GM21529 (cell line): Measurements from ENCODE around the gene NAIF1.
"Not testable (repeated sequence)": the region's sequence is repeated elsewhere in the genome, so short reads cannot be mapped to it uniquely, and the experiment has no call there.

Source experiments
- ATAC-seq: cut with Tn5 transposase; IDR thresholded peaks from one replicate; pipeline ENCODE4 v1.9.1; 2021; ENCODE audit not compliant: unreplicated experiment

Gene NAIF1

DNA sequence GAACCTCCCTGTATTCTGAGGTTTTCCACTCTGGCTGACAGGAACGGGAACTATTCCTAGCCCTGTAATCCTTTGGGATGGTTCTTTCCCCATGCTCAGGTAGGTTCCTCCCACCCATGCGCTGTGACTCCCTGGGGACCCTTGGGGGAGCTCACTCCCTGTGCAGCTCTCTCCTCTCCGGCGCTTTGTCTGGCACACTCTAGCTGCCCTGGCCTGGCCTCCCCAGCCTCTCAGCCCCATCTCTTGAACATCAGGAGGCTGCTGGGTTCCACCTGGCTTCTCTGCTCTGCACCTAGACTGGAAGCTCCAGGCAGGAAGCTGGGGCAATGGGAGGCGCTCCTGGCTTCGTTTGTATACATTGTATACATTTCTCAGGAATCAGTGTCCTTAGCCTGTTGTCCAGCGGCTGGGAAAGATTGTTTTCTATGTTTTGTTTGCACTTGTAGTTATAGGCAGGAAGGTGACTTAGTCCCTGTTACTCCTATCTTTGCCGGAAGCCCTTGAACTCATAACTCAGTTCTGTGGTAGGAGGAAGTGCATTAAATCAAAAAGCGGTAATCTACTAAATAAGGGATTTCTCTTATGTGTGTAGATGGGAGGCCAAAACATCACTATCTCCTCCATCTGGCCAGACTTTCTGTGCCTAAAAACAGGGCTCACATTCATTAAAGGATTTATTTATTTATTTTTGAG, 21.3 kb upstream of the NAIF1 start:
- no peak for ATAC-seq

DNA sequence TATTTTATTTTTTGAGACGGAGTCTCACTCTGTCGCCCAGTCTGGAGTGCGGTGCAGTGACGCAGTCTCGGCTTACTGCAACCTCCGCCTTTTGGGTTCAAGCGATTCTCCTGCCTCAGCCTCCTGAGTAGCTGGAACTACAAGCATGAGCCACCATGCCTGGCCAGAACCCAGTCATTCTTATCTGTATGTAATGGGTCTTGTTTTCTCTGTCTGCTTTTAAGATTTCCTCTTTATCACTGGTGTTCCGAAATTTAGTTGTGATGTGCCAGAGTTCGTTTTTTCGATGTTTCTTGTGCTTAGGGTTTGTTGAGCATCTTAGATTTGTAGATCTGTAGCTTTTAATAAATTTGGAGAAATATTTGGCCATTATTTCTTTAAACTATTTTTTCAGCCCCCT, 20.1 kb upstream of the NAIF1 start:
- no peak for ATAC-seq

DNA sequence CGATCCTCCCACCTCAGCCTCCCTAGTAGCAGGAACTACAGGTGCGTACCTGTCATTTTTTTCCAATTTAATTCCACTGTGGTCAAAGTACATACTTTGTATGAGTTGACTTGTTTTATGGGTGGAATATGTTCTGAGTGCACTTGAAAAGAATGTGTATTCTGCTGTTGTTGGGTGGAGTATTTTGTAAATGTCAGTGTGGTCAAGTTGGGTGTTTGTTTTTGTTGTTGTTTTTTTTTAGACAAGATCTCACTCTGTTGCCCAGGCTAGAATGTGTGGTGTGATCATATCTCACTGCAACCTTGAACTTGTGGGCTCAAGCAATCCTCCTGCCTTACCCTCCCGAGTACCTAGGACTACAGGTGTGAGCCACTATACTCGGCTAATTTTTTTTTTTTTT, 18.8 kb upstream of the NAIF1 start:
- ATAC-seq = no peak

DNA sequence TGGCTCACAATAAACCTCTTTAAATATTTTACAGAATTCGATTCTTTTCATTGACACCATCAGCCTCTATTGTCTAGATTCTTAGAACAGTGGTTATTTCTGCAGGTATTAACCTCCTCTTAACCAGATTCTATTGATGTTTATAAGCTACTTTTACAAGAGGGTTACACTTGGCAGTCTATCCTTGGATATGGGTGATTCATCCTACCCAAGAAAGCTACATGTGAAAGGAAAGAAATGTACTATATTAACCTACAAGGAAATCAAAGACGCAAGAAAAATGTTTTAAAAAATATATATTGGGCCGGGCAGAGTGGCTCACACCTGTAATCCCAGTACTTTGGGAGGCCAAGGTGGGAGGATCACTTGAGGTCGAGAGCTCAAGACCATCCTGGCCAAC, 17.6 kb upstream of the NAIF1 start:
- no peak for ATAC-seq

DNA sequence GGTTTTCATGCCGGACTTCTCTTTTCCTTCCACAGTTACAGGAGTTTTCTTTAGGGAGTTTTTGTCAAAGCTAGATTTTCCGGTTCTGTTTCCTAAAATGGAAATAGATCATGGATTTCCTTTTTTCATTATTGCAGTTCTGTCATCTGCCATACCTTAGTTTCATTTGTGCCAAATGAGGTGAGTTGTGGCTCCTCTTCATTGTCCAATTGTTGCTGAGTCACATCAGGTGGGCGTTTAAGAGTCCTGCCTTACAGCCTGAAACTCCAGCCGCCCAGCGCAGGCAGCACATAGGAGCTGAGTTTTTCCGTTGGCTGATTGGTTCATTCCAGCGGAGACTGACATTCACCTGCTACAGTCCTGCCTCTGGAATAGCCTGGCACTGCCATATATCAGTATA, 15.0 kb upstream of the NAIF1 start:
- ATAC-seq = no peak

DNA sequence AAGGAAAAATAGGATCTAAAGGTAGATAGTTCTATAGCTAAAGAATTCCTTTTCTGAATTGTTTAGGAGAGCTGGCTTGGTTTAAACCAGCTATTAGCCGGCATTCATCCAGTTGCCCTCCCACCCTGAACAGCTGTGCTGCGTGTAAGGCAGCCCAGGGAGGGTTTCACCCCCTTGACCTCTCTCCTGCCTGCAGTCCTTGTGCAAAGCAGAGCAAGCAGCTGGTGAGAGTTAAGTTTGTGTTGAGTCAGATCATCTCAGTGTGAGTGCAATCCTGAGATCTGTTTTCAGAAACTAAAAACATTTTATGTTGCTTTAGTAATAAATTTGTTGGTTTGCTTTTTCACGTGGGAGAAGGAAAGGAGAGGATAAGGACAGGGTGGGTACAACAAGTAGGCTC, 13.9 kb upstream of the NAIF1 start:
- ATAC-seq = no peak

DNA sequence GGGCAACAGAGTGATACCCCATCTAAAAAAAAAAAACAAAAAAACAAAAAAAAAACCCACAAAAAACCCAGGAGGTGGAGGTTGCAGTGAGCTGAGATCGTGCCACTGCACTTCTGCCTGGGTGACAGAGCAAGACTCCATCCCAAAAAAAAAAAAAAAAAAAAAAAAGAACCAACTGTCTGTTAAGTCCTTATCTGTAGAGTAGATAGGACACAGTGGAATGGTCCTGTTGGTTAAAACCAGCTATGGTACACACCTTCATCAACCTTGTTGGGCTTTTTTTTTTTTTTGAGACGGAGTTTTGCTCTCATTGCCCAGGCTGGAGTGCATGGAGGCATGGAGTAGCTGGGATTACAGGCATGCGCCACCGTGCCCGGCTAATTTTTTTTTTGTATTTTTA, 13.1 kb upstream of the NAIF1 start:
- no peak for ATAC-seq

DNA sequence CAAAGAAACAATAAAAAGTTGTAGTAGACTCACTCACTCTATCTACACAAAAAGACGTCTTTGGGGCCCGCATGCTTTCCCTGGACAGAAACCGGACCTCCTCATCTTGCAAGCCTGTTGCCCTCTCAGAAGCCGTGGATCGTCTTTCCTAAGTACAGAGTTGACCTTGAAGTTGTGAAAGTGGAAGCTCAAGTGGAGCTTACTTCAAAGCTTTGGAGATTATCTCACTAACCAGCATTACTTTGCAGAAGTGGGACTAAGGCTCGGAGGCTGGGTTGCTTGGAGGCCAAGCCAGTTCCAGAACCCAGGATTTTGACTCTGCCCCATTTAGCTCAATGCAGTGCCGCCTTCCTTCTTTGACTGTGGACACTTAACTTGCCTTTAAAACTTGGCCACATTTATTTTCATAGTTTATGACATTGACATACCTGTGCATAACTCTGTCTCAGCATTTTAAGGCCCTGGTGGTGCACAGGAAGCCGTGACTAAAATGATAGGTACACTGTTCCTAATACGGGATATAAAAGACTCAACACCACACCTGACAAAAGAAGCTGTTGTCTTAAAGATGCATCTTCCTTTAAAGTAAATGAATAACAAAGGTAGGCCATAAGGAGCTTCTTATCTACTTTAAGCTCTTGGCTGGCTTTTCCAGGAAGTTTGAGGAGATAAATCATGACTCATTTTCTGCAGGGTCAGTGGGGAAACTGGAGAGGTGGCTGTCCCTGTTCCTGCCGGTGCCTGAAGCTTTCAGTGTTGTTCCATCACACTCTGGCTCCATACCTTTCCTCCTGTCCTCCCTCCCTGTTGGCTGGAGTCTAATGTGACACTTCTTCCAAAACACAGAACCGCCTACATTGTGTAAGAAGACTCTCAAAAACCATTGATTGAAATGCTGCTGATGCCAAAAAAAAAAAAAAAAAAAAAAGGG, 11.6 kb upstream of the NAIF1 start:
- no peak for ATAC-seq

DNA sequence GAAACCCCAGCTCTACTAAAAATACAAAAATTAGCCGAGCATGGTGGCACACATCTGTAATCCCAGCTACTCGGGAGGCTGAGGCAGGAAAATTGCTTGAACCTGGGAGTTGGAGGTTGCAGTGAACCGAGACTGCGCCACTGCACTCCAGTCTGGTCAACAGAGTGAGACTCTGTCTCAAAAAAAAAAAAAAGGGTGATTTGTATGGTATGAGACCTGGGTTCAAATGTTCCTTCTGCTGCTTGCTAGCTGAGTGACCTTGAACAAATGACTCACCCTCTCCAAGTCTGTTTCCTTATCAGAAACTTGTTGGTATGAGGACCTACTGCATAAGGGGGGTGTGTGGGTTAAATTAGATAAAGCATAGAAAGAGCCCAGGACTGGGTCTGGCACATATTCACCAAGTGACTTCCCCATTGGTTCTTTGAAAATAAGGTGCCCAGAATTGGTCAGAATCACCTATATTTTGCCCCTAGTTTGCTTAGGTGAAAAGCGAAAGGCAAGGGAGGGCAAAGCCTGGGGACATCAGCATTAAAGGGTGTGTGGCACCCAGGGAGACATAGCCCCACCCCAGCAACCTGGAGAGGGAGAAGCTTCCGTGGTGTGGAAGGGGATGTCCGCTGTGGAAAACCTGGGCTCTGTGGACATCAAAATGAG, 10.9 kb upstream of the NAIF1 start:
- ATAC-seq = no peak

DNA sequence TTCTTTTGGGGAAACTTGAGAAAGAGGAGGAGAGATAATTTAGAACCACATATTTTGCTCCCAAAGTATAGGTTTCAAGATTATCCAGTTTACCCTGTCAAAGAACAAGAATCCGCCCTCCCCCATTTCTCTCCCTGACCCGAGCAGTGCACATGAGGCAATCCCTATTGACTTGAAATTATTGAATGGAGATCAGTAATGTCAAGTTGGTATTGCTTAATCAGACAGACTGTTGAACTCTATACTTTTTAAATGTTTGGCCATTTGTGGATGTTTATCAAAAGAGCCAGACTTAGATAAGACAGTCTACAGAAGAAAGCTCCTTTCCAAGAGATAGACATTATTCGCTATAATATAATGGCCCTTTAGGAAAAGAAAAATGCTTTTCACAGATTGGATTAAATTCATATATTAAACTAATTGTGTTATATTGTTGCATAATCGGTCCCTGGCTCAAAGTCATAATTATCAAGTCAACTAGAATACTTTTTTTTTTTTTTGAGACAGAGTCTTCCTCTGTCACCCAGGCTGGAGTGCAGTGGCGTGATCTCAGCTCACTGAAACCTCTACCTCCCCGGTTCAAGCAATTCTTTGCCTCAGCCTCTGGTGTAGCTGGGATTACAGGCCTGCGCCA, 6.2 kb upstream of the NAIF1 start:
- ATAC-seq = no peak

DNA sequence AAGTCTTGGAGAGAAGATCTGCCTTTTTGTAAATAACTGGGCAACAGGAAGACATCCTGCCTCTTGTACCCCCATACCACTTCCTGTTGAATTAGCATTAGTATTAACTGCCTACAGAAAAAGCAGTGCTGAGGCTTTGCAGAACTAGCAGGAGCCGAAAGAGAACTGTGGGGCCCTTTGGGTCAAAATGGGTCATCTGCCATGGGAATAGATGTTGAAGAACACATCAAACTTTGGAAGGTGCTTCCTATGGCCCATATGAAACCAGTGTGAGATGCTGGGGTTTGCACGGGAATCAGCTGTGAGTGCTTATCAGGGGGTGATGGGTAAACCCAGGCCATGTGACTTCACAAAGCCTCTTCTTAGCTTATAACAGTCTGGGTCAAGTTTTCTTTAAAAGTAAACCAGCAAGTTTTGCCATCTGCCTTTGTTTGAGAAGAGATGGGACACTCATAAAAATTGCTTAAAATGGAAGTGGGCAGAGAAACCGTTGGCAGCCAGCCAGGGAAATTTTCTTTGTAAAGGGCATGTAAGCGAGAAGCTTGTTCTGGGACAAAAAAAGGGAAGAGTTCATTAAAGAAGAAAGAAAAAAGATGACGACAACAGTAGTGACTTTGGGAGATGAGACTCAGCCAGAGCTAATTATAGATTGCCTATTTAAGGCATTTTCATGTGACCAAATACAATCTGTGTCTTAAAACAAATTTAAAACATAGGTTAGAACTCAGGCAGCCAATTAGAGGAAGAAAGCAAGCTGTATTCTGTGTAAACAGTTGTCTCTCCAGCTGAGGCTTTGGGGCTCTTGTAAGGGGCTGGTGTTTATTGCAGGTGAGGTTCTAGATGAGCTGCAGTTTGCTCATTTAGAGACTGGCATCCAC, 5.3 kb upstream of the NAIF1 start:
- ATAC-seq = no peak

DNA sequence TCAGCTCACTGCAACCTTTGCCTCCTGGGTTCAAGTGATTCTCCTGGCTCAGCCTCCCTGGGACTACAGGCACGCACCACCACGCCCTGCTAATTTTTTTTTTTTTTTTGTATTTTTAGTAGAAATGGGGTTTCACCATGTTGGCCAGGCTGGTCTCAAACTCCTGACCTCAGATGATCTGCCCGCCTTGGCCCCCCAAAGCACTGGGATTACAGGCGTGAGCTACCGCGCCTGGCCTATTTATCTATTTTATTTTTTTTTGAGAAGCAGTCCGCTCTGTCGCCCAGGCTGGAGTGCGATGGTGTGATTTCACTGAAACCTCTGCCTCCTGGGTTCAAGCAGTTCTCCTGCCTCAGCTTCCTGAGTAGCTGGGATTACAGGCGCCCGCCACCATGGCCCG, 4.4 kb upstream of the NAIF1 start:
- ATAC-seq = not testable (repeated sequence)

DNA sequence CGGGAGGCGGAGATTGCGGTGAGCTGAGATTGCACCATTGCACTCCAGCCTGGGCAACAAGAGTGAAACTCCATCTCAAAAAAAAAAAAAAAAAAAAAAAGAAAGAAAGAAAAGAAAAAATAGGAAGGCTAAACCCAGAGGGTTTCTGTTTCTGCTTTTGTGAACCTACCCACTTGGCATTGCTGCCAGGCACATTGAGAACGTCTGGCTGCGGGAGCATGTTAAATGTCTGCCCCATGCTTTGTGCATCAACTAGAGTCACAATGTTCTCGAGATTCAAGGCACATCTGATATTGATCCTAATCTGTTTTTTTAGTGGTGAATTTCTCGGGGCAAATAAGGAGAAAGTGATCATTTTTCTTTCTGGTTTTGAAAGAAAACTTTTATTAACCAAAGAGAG, 3.8 kb upstream of the NAIF1 start:
- ATAC-seq = no peak

DNA sequence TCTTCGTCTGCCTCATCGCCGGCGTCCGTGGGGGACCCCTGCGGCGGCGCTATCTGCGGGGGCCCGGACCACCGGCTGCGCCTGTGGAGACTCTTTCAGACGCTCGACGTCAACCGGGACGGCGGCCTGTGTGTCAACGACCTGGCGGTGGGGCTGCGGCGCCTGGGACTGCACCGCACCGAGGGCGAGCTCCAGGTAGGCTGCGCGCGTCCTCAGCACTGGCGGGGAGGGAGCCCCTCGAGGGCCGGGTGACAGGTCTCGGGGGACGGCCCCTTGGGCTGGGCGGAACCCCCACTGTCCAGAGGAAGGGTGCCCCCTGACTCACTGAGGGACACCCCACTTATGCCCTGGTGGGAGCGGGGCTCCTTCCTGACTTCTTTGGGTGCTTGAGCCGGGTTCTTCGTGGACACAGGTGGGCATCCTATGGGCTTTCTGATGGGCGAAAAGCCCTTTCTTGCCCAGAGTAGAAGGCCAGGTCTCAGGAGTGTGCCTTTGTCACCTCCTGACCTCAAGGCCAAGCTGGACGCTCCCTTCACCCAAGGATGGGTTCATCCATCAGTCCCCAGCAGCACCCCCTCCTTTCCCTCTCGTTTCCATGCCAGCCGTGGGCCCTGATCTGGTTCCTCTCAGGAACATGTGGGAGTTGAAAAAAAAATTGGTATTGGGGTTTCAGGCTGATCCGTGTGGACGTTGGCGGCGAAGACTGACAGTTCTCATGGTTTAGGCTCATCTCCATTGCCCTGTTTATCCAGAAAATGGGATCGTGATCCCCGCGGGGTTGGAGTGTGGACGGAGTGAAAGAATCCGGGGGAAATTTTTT, 1.5 kb upstream of the NAIF1 start:
- ATAC-seq = peak; percentile 9

DNA sequence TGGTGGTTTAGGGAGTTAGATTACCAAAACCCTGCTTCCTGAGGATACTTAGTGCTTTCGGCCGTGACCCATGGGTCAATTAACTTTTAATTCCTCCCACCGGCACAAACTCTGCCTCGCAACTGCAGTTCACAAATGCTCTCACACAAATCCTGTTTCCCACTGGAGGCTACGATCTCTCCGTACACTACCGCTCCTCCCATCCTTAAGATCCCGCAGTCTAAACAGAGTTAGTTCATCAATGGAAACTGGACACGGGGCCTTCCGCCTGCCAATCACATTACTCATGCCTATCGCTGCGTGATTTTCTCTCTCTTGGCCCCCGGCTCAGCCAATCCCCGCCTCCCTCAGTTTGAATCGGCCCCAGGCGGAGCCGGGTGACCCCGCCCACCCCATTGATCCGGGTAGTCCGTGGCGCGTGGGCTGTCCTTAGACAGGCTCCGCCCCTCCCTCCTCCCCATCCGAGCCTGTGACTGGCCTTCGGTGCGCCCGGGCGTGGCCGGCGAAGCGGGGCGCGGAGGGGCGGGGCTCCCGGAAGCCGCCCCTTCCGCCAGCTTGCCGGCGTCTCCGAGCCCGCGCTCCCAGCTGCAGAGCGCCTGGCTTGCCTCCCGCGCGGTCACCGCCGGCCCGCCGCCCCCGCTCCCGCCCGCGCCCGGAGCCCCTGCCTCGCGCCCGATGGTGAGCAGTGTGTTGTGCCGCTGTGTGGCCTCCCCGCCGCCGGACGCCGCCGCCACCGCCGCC, 695 bp upstream of the NAIF1 start, which contains the start of gene SLC25A25:
Gene SLC25A25, plus strand, starts transcription at position 588 of the 741 bp plus-strand sequence. Its CDS starts 88 bp downstream, at position 676.
- ATAC-seq = peak; percentile 65

DNA sequence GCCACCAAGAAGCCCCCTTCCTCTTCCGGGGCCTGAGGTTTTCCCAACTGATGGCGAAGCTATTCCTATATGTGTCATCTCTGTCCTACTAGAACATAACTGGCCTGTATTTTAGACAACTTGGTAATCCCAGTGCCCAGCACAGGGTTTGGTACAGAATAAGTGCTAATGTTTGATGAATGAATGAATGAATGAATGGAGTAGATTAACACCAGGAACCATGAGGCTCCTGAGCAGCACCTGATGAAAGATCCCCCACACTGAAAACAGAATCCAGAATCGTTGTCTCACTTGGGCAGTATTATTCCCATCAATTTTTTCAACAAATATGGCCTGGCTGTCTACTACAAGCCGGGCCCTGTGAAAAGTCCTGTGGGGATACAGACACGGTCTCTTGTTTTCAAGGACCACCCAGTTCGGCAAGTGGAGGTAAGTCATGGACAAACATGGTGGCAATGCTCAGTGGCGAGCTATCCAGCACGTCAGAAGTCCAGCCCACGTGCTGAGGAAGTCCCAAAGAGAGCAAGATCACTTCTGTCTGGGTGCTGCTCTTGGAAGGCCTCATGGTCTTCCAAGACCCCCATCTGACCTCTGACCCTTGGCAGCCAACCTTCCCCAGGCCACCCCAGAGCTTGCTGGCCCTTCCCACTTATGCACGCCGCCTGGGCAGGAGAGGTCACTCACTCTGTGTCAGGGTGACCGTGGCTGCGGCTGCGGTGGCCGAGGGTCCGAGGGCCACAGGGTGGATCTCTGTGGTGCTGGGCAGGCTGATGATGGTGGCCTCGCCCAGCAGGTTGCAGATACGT, 1.0 kb downstream of the NAIF1 start:
- ATAC-seq = no peak

DNA sequence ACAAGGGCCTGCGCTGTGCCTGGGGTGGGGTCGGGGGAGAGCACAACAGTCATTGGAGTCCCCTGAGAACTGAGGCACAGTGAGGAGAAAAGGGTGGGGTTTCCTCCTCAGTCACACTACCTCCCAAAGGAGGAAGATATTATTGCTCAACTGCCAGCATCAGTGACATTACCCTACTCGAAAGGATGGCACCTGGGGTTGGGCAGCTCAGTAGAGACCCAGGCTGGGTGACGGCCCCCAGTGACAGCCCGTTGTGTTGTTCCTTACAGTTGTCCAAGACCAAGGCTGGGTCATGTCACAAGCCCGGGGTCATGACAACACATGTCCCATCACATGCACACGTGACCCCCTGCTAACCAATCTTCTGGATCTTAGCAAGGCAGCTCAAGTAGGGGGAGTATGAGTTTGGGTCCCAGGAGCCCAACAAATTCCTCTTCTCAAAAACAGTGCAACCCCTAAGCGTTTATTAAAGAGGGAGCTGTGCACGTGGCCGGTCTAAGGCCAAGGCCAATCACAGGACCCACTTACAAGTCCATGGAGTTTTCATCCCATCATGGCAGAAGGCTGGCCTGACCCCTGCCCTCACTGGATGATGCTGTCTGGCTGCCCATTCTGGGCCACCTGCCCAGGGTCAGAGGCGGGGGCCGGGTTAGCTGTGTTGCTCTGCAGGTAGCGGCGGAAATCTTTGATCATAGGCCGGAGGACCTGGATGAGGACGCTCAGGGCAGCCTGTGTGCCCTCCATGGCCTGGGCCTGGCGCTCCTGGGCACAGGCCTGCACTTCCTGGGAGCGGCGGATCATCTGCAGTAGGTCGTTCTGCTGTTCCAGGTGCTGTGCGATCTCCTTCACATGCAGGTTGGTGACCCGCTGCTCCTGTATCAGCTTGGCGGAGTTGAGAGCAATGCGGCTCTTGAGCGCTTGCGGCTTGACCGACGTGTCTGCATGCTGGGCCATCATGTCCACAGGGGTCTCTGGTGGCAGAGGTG, 4.0 kb downstream of the NAIF1 start:
- no peak for ATAC-seq
